ENCODE measurements around the gene MPDU1. TPM values are rescaled to one million over a fixed set of nuclear protein-coding genes. Genes with fewer than 3 reads are reported as not detected.

MPDU1 gene
- total and polyA plus RNA-seq, 4 donors, result 42.3 to 99.5 (median 84.8) TPM

DNA sequence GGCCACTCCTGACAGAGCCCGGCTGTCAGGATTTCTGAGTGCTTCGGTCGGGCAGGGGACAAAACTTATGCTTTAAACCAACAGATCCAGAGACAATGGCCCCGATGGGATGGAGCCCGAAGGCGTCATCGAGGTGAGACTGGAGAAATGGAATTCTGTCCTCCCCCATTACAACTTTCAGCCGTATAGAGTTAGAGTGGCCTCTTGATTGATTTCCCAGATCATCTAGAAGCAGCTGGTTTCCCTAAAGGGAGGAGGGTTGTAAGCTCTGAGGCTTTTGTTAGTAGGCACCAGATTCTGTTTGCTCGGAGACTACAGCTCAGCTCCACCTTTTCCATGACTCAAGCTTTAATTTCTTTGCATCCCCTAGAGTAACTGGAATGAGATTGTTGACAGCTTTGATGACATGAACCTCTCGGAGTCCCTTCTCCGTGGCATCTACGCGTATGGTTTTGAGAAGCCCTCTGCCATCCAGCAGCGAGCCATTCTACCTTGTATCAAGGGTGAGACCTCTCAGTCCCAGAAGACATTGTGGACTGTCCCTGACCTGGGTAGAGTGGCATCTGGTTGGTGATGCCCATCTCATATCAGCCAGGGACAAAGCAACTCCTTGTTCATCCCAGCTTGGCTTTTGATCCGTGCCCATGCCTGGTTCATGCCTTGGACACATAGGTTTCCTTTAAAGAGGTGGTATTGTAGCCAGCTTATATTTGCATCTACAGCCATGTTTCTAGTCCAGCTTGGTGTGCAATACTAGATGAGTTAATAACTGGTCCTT lies 9.3 kb upstream of the MPDU1 start:
- H3K9ac ChIP-seq (ENCODE audit: insufficient read depth in 1 of 2, low read length in 2 of 2), result peak overlapping the region; percentile 33 to 77
- H3K27me3 ChIP-seq (ENCODE audit: control insufficient read depth in 3 of 3, insufficient read depth in 3 of 3, low read length in 2 of 3), result no peaks in the 10 kb centered on the region
- peak overlapping the region; percentile 76 for H3K4me3 ChIP-seq
- ATAC-seq (ENCODE audit: insufficient read depth, low FRiP score) (no peak), DNase-seq (peak in 1 of 3 donors; percentile 23)
- TF ChIP-seq, protein P1, sequence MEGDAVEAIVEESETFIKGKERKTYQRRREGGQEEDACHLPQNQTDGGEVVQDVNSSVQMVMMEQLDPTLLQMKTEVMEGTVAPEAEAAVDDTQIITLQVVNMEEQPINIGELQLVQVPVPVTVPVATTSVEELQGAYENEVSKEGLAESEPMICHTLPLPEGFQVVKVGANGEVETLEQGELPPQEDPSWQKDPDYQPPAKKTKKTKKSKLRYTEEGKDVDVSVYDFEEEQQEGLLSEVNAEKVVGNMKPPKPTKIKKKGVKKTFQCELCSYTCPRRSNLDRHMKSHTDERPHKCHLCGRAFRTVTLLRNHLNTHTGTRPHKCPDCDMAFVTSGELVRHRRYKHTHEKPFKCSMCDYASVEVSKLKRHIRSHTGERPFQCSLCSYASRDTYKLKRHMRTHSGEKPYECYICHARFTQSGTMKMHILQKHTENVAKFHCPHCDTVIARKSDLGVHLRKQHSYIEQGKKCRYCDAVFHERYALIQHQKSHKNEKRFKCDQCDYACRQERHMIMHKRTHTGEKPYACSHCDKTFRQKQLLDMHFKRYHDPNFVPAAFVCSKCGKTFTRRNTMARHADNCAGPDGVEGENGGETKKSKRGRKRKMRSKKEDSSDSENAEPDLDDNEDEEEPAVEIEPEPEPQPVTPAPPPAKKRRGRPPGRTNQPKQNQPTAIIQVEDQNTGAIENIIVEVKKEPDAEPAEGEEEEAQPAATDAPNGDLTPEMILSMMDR (IDR thresholded peaks at IDR 0.05; ENCODE audit: control extremely low read depth, extremely low read depth), result no peak
- H3K9me3 ChIP-seq (ENCODE audit: control insufficient read depth in 4 of 4, insufficient read depth in 3 of 4, low read length in 3 of 4), result peaks cover 0 to 2% (median 0%) of the 10 kb centered on the region in 4 donors
- peaks cover 40 to 63% (median 55%) of the 10 kb centered on the region in 4 donors for H3K36me3 ChIP-seq (ENCODE audit: control insufficient read depth in 4 of 4, insufficient read depth in 4 of 4, low read length in 4 of 4)
- peaks cover 7 to 29% (median 9%) of the 10 kb centered on the region in 5 donors for H3K4me1 ChIP-seq (ENCODE audit: control insufficient read depth in 5 of 5, insufficient read depth in 5 of 5, low read length in 5 of 5)
- H3K27ac ChIP-seq (ENCODE audit: low read depth in 1 of 2, low read length in 1 of 2), result peak overlapping the region; percentile 14 to 83
- 22 to 35% methylated on average over 15 of the region's 15 CpGs for WGBS, 2 donors

DNA sequence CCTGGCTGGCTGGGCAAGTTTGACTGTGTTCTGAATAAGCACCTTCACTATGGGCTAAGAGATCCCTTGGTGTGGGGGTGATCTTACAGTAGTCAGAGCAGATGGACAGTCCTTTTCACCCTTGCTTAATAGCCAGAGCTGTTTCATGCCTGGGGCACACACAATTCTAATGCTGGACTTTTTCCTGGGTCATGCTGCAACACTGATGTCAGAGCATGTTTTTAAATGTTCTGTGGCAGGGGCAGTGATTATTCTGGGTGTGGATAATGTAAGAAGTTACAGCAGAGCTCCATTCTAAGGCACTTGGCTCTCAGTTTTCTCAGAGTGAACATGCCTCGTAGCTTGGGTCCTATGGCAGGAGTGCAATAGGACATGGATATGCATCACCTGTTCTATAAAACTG lies 8.2 kb upstream of the MPDU1 start:
- Histone ChIP-seq H3K36me3 (ENCODE audit: control insufficient read depth in 4 of 4, insufficient read depth in 4 of 4, low read length in 4 of 4) (peaks cover 40 to 59% (median 51%) of the 10 kb centered on the region in 4 donors), H3K4me3 (no peak overlapping the region), H3K4me1 (ENCODE audit: control insufficient read depth in 5 of 5, insufficient read depth in 5 of 5, low read length in 5 of 5) (peaks cover 7 to 34% (median 12%) of the 10 kb centered on the region in 5 donors), H3K9ac (ENCODE audit: insufficient read depth in 1 of 2, low read length in 2 of 2) (no peak overlapping the region), H3K27me3 (ENCODE audit: control insufficient read depth in 3 of 3, insufficient read depth in 3 of 3, low read length in 2 of 3) (no peaks in the 10 kb centered on the region), H3K9me3 (ENCODE audit: control insufficient read depth in 4 of 4, insufficient read depth in 3 of 4, low read length in 3 of 4) (peaks cover 0 to 2% (median 0%) of the 10 kb centered on the region in 4 donors), H3K27ac (ENCODE audit: low read depth in 1 of 2, low read length in 1 of 2) (peak overlapping the region in 1 of 2 donors; percentile 52)
- ATAC-seq (ENCODE audit: insufficient read depth, low FRiP score) (no peak), DNase-seq (no peak)
- WGBS, 2 donors, result 63 to 91% methylated on average over 1 of the region's 1 CpG
- TF ChIP-seq, protein P1 (IDR thresholded peaks at IDR 0.05; ENCODE audit: control extremely low read depth, extremely low read depth), result no peak

DNA sequence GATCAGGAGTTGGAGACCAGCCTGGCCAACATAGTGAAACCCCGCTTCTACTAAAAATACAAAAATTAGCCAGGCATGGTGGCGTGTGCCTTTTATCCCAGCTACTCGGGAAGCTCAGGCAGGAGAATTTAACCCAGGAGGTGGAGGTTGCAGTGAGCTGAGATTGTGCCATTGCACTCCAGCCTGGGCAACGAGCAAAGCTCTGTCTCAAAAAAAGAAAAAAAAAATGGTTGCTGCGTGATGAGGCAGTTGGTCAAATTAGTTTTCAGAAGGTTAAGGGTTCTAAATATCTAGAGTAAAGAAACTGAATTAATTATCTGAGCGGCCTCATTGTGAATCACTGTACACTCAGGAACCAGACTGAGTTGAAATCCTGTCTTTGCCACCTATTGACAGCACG lies 7.7 kb upstream of the MPDU1 start:
- H3K27me3 ChIP-seq (ENCODE audit: control insufficient read depth in 3 of 3, insufficient read depth in 3 of 3, low read length in 2 of 3), result no peaks in the 10 kb centered on the region
- no peak overlapping the region for H3K27ac ChIP-seq (ENCODE audit: low read depth in 1 of 2, low read length in 1 of 2)
- H3K9ac ChIP-seq (ENCODE audit: insufficient read depth in 1 of 2, low read length in 2 of 2), result no peak overlapping the region
- WGBS, 2 donors, result 75 to 78% methylated on average over 7 of the region's 7 CpGs
- DNase-seq (no peak), ATAC-seq (ENCODE audit: insufficient read depth, low FRiP score) (no peak)
- peaks cover 40 to 54% (median 53%) of the 10 kb centered on the region in 4 donors for H3K36me3 ChIP-seq (ENCODE audit: control insufficient read depth in 4 of 4, insufficient read depth in 4 of 4, low read length in 4 of 4)
- peaks cover 0 to 2% (median 0%) of the 10 kb centered on the region in 4 donors for H3K9me3 ChIP-seq (ENCODE audit: control insufficient read depth in 4 of 4, insufficient read depth in 3 of 4, low read length in 3 of 4)
- H3K4me1 ChIP-seq (ENCODE audit: control insufficient read depth in 5 of 5, insufficient read depth in 5 of 5, low read length in 5 of 5), result peaks cover 7 to 34% (median 12%) of the 10 kb centered on the region in 5 donors
- no peak overlapping the region for H3K4me3 ChIP-seq
- TF ChIP-seq, protein P1 (IDR thresholded peaks at IDR 0.05; ENCODE audit: control extremely low read depth, extremely low read depth), result no peak

Measured in lung (tissue), 12 donors.